RWPE1 (cell line): Measurements from ENCODE around the gene REXO4.
A peak's percentile ranks its signal among the peaks of the same experiment; 100 is the strongest.

Experiments
- CTCF ChIA-PET: fragments of 350-600 bp; sonication (Branson Sonifier 250); formaldehyde crosslinking; extraction: SDS; loops from one replicate; lab custom pipeline; 2021; lab: Yijun Ruan, JAX
- POLR2A ChIA-PET: fragments of 400-600 bp; formaldehyde crosslinking; extraction: SDS; loops from one replicate; lab custom pipeline; 2020; ENCODE audit warnings: antibody characterized with exemption; ENCODE audit not compliant: low non-redundant PET; lab: Yijun Ruan, JAX
- DNase-seq: peaks from one replicate; pipeline ENCODE4 v3.0.0; 2012; ENCODE audit warnings: low spot score
- H3K27ac ChIP-seq: fragments of 450-650 bp; 2 replicates; pipeline ENCODE4 v1.5.1; 2017
- TF ChIP-seq, protein P1 (sequence below): fragments of 450-650 bp; conservative IDR thresholded peaks from 2 replicates; pipeline ENCODE4 v1.5.1; 2017; ENCODE audit warnings: low read depth, mild to moderate bottlenecking

Gene REXO4

DNA sequence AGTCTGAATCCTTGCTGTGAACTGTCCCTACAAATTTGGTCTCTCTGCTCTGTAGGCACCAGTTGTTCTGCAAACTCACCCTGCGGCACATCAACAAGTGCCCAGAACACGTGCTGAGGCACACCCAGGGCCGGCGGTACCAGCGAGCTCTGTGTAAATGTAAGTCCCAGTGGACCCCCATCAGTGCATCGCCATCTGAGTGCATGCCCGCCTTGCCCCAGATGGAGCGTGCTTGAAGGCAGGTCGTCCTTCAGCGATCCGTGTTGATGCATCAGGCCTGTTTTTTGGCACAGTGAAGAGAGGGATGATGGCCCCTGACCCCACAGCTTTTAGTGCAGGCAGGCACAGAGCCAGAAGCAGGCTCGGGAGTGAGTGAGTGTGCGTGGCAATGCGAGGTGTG lies 60.2 kb downstream of the REXO4 start:
- H3K27ac ChIP-seq, result peak overlapping the region; percentile 75
- ChIA-PET POLR2A (interaction anchor here (1.3 kb wide), 1 partner anchor 10 kb away, joined by 9 read pairs; the partner anchor contains the start of genes MED22 and RPL7A), CTCF (interaction anchor here (0.6 to 1.8 kb wide), 3 partner anchors 11 to 255 kb away, joined by 4 to 11 read pairs (median 4); no protein-coding TSS in a partner anchor)
- TF ChIP-seq, protein P1, sequence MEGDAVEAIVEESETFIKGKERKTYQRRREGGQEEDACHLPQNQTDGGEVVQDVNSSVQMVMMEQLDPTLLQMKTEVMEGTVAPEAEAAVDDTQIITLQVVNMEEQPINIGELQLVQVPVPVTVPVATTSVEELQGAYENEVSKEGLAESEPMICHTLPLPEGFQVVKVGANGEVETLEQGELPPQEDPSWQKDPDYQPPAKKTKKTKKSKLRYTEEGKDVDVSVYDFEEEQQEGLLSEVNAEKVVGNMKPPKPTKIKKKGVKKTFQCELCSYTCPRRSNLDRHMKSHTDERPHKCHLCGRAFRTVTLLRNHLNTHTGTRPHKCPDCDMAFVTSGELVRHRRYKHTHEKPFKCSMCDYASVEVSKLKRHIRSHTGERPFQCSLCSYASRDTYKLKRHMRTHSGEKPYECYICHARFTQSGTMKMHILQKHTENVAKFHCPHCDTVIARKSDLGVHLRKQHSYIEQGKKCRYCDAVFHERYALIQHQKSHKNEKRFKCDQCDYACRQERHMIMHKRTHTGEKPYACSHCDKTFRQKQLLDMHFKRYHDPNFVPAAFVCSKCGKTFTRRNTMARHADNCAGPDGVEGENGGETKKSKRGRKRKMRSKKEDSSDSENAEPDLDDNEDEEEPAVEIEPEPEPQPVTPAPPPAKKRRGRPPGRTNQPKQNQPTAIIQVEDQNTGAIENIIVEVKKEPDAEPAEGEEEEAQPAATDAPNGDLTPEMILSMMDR, result no peak
- DNase-seq, result no peak

DNA sequence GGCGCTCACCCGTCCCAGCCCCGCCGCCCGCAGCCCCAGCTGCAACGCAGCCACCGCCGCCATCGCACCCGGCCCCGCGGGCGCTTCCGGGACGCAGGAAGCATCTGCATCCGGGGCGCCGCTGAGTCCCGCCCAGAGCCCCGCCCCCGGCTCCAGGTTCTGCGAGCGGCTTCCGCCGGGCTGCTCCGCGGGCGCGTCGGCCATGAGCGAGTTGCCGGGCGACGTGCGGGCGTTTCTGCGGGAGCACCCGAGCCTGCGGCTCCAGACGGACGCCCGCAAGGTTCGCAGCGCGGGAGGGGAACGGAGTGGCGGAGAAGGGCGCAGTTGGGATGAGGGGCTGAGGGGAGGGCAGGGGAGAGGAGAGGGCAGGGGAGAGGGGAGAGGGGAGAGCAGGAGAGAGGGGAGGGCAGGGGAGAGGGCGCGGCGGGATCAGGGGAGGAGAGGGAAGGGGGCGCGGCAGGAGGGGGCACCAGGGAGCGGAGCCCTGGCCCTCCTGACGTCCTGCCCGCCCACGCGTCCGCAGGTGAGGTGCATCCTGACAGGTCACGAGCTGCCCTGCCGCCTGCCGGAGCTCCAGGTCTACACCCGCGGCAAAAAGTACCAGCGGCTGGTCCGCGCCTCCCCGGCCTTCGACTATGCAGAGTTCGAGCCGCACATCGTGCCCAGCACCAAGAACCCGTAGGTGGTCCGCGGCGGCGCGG lies 61.3 kb downstream of the REXO4 start, which contains the start of the genes SURF1 and SURF2:
TSS of gene SURF1 (minus strand) at position 97 of the 701 bp plus-strand sequence. CDS start at position 63, 34 bp downstream.
TSS of gene SURF2 (plus strand) at position 160 of the 701 bp plus-strand sequence. CDS start at position 203, 43 bp downstream.
- peak within 1 kb of the TSS; percentile 75 for H3K27ac ChIP-seq
- CTCF ChIA-PET, result interaction anchor here (0.6 to 2.2 kb wide), 5 partner anchors 10 to 334 kb away, joined by 3 to 11 read pairs (median 4); no protein-coding TSS in a partner anchor

More for the DNA sequence above, 61.3 kb downstream of the REXO4 start, which contains the start of the genes SURF1 and SURF2:
- DNase-seq, result peak; percentile 94
- TF ChIP-seq, protein P1, result peak; percentile 28
- POLR2A ChIA-PET, result interaction anchor here (0.7 to 1.5 kb wide), 3 partner anchors 9 to 667 kb away, joined by 3 to 9 read pairs (median 4); partner anchors contain the start of genes MED22 and RPL7A
